ENCODE data around the gene ZNF629.

ZNF629 gene

DNA sequence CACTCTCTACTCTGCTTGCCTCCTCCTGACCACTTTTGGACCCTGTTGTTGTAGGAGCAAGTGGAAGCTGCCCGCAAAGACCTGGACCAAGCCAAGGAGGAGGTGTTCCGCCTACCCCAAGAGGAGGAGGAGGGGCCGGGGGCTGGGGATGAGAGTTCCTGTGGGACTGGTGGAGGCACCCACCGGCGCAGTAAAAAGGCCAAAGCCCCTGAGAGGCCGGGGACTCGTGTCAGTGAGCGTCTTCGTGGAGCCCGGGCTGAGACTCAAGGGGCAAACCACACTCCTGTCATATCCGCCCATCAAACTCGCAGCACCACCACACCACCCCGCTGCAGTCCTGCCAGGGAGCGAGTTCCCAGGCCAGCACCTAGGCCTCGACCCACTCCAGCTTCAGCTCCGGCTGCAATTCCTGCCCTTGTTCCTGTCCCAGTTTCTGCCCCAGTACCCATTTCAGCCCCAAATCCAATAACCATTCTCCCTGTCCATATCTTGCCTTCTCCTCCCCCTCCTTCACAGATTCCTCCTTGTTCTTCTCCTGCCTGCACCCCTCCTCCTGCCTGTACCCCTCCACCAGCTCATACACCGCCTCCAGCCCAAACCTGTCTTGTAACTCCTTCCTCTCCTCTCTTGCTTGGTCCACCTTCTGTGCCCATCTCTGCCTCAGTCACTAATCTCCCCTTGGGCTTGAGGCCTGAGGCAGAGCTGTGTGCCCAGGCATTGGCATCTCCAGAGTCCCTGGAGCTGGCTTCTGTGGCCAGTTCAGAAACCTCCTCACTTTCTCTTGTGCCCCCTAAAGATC, 49.8 kb downstream of the ZNF629 start:
- no peak overlapping the region for H3K4me3 ChIP-seq (ENCODE audit: low read length)
- no peak for DNase-seq (ENCODE audit: low read depth, low spot score)

DNA sequence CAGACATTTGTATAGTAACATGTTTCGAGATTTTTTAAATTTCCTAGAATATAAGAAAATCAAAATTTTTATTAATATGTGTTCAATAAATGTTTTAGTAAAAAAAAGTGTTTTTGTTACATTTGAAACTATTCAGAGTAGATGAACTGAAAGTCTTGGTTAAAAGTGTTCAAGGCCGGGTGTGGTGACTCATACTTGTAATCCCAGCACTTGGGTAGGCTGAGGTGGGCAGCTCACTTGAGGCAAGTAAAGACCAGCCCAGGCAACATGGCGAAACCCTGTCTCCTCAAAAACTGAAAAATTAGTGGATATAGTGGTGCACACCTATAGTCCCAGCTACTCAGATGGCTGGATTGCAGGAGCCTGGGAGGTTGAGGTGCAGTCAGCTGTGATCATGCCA, 55.6 kb downstream of the ZNF629 start:
- DNase-seq (ENCODE audit: low read depth, low spot score), result no peak
- no peak overlapping the region for H3K4me3 ChIP-seq (ENCODE audit: low read length)

GRCh38 chr16:30728899-30729672, 57.9 kb downstream of the ZNF629 start:
- no peak overlapping the region for H3K4me3 ChIP-seq (ENCODE audit: low read length)
- no peak for DNase-seq (ENCODE audit: low read depth, low spot score)
